Gastrocnemius medialis (tissue), 4 donors: Measurements from ENCODE around the gene UBR3. TPM values are rescaled to one million over a fixed set of nuclear protein-coding genes. Genes with fewer than 3 reads are reported as not detected.

Experiments
- ATAC-seq, 2 donors: fragments of 150-250 bp; one replicate each; pipeline ENCODE4 v1.9.1; 2016
- DNase-seq, 2 donors: peaks; one replicate each; pipeline ENCODE4 v3.0.0-alpha.2; 2019
- H3K27ac ChIP-seq, 4 donors: fragments of 200-600 bp; sonication (generic); 1 replicate in 1 of 4; 2 replicates in 3 of 4; pipeline ENCODE4 v1.5.1; 2016 to 2018; ENCODE audit warnings: mild to moderate bottlenecking in 2 of 4, moderate library complexity in 1 of 4
- H3K27me3 ChIP-seq, 3 donors: fragments of 200-600 bp; sonication (generic) in 2 of 3; 1 replicate in 1 of 3; 2 replicates in 2 of 3; pipeline versions ENCODE4 v1.5.1 to v1.6.0; 2016 to 2019; ENCODE audit warnings: mild to moderate bottlenecking in 1 of 3, moderate library complexity in 1 of 3
- H3K36me3 ChIP-seq, 2 donors: fragments of 200-600 bp; sonication (generic) in 1 of 2; one replicate each; pipeline ENCODE4 v1.5.1; 2017 to 2018
- H3K4me1 ChIP-seq, 2 donors: fragments of 200-600 bp; sonication (generic) in 1 of 2; one replicate each; pipeline ENCODE4 v1.5.1; 2016 to 2017; ENCODE audit warnings: mild to moderate bottlenecking in 2 of 2
- H3K4me3 ChIP-seq, 4 donors: fragments of 200-600 bp; sonication (generic) in 3 of 4; 1 replicate in 1 of 4; 2 replicates in 3 of 4; pipeline ENCODE4 v1.5.1; 2016 to 2019; ENCODE audit warnings: mild to moderate bottlenecking in 2 of 4
- H3K9me3 ChIP-seq, 3 donors: fragments of 200-600 bp; sonication (generic) in 2 of 3; 1 replicate in 1 of 3; 2 replicates in 2 of 3; pipeline ENCODE4 v1.5.1; 2016 to 2019
- POLR2A ChIP-seq, 2 donors: fragments of 450-650 bp; IDR thresholded peaks; one replicate each; pipeline ENCODE4 v1.6.1; 2017; ENCODE audit warnings: antibody characterized with exemption in 2 of 2, mild to moderate bottlenecking in 2 of 2, moderate library complexity in 2 of 2
- in situ Hi-C, 4 donors: fragments of 200-750 bp; cut with MboI; loops; one replicate each; pipeline versions ENCODE4 v1.15.0 to v1.8.0; 2017; ENCODE audit warnings: low sequenced_read_pairs in 4 of 4
- intact Hi-C: fragments of 100-400 bp; cut with DNase I; formaldehyde crosslinking; loops from one replicate; pipeline ENCODE4 v1.15.1; 2023; ENCODE audit warnings: low total_unique reads
- total RNA-seq, 4 donors: library from RNA; depleted of rRNA; stranded (reverse); fragments of >200 nt; gene quantifications; one replicate each; pipeline versions ENCODE4 v1.1.0 to v1.2.3, GENCODE V29; 2016
- TF ChIP-seq, protein P1 (sequence below), 5 experiments: fragments of 450-650 bp in 3 of 5; fragments of 200-600 bp in 2 of 5; sonication (generic) in 2 of 5; IDR thresholded peaks in 4 of 5; conservative IDR thresholded peaks in 1 of 5; 1 replicate in 4 of 5; 2 replicates in 1 of 5; pipeline ENCODE4 v1.5.1; 2016 to 2019; ENCODE audit warnings: antibody characterized with exemption in 5 of 5, mild to moderate bottlenecking in 3 of 5, moderate library complexity in 3 of 5

UBR3 gene
- total RNA-seq, 4 donors from 2014 or later, result 178 to 247 (median 187) TPM

GRCh38 chr2:170029551-170029950 is 202.3 kb downstream of the UBR3 start:
- DNase-seq, result no peak
- no peak for ATAC-seq
- H3K9me3 ChIP-seq, result no peaks in the 10 kb centered on the region
- no peak overlapping the region for H3K27ac ChIP-seq
- H3K4me1 ChIP-seq, result peaks cover 12 to 15% of the 10 kb centered on the region in 2 donors
- in situ Hi-C loops (no loop called here), intact Hi-C loops (no loop called here)
- no peak for TF ChIP-seq POLR2A (IDR thresholded peaks at IDR 0.05)
- TF ChIP-seq, protein P1, sequence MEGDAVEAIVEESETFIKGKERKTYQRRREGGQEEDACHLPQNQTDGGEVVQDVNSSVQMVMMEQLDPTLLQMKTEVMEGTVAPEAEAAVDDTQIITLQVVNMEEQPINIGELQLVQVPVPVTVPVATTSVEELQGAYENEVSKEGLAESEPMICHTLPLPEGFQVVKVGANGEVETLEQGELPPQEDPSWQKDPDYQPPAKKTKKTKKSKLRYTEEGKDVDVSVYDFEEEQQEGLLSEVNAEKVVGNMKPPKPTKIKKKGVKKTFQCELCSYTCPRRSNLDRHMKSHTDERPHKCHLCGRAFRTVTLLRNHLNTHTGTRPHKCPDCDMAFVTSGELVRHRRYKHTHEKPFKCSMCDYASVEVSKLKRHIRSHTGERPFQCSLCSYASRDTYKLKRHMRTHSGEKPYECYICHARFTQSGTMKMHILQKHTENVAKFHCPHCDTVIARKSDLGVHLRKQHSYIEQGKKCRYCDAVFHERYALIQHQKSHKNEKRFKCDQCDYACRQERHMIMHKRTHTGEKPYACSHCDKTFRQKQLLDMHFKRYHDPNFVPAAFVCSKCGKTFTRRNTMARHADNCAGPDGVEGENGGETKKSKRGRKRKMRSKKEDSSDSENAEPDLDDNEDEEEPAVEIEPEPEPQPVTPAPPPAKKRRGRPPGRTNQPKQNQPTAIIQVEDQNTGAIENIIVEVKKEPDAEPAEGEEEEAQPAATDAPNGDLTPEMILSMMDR (IDR thresholded peaks at IDR 0.05 in 4 of 5, conservative IDR thresholded peaks at IDR 0.05 in 1 of 5), result no peak
- H3K4me3 ChIP-seq, result no peak overlapping the region
- no peaks in the 10 kb centered on the region for H3K27me3 ChIP-seq
- H3K36me3 ChIP-seq, result peaks cover 0 to 20% of the 10 kb centered on the region in 2 donors

GRCh38 chr2:170030040-170030439 is 202.8 kb downstream of the UBR3 start:
- in situ Hi-C loops (no loop called here), intact Hi-C loops (no loop called here)
- no peaks in the 10 kb centered on the region for H3K27me3 ChIP-seq
- no peaks in the 10 kb centered on the region for H3K9me3 ChIP-seq
- peaks cover 0 to 20% of the 10 kb centered on the region in 2 donors for H3K36me3 ChIP-seq
- peaks cover 7 to 10% of the 10 kb centered on the region in 2 donors for H3K4me1 ChIP-seq
- DNase-seq (no peak), ATAC-seq (no peak)
- no peak overlapping the region for H3K27ac ChIP-seq
- TF ChIP-seq, protein P1 (IDR thresholded peaks at IDR 0.05 in 4 of 5, conservative IDR thresholded peaks at IDR 0.05 in 1 of 5), result no peak
- no peak for TF ChIP-seq POLR2A (IDR thresholded peaks at IDR 0.05)
- H3K4me3 ChIP-seq, result no peak overlapping the region

DNA sequence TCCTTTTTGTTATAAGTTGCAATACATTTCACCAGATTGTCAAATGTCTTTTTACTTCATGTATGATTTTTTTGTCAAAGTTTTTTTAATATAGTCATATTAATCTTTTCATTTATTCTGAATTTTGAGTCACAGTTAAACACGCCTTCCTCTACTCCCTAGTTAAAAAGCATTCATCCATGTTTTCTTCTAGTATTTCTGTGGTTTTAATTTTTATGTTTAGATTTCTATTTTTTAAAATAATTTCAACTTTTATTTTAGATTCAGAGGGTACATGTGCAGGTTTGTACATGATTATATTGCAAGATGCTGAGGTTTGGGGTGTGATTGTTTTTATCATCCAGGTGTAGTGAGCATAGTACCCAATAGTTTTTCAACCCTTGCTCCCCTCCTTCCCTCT is 204.0 kb downstream of the UBR3 start:
- no peak overlapping the region for H3K4me3 ChIP-seq
- in situ Hi-C loops (no loop called here), intact Hi-C loops (no loop called here)
- ATAC-seq, result no peak
- no peak for DNase-seq
- H3K36me3 ChIP-seq, result peaks cover 0 to 20% of the 10 kb centered on the region in 2 donors
- H3K4me1 ChIP-seq, result no peaks in the 10 kb centered on the region
- H3K9me3 ChIP-seq, result no peaks in the 10 kb centered on the region
- no peak overlapping the region for H3K27ac ChIP-seq
- H3K27me3 ChIP-seq, result no peaks in the 10 kb centered on the region
- TF ChIP-seq, protein P1 (IDR thresholded peaks at IDR 0.05 in 4 of 5, conservative IDR thresholded peaks at IDR 0.05 in 1 of 5), result no peak
- no peak for TF ChIP-seq POLR2A (IDR thresholded peaks at IDR 0.05)

DNA sequence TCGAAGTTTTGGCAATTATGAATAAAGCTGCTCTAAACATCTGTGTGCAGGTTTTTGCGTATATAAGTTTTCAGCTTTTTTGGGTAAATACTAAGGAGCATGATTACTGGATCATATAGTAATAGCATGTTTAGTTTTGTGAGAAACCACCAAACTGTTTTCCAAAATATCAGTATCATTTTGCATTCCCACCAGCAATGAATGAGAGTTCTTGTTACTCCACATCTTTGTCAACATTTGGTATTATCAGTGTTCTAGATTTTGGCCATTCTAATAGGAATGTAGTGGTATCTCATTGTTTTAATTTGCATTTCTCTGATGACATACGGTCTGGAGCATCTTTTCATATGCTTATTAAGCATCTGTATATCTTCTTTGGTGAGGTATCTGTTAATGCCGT is 207.3 kb downstream of the UBR3 start:
- H3K4me3 ChIP-seq, result no peak overlapping the region
- DNase-seq (no peak), ATAC-seq (no peak)
- intact Hi-C loops, result no loop called here
- TF ChIP-seq, protein P1 (IDR thresholded peaks at IDR 0.05 in 4 of 5, conservative IDR thresholded peaks at IDR 0.05 in 1 of 5), result no peak
- TF ChIP-seq POLR2A (IDR thresholded peaks at IDR 0.05), result no peak
- in situ Hi-C loops, result no loop called here
- no peaks in the 10 kb centered on the region for H3K9me3 ChIP-seq
- H3K27ac ChIP-seq, result no peak overlapping the region
- H3K36me3 ChIP-seq, result peaks cover 0 to 17% of the 10 kb centered on the region in 2 donors
- H3K27me3 ChIP-seq, result no peaks in the 10 kb centered on the region
- no peaks in the 10 kb centered on the region for H3K4me1 ChIP-seq

DNA sequence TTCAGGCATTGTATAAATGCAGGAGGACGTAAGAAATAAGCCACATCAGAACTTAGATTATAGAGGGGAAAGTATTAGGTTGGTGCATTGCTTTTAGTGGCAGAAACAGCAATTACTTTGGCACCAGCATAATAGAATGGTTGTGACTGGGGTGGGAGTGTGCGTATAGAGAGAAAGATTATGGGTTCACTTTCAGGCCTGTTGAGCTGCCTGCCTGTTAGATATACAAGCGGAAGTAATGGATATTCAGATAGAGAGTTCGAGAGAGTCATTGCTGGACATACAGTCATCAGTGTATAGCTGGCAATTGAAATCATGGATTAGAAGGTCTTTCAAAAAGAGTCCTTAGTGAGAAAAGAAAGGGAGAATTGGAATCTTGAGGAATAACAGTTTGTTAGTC is 211.5 kb downstream of the UBR3 start:
- in situ Hi-C loops, result no loop called here
- no peaks in the 10 kb centered on the region for H3K4me1 ChIP-seq
- no peak for ATAC-seq

More for the DNA sequence above, 211.5 kb downstream of the UBR3 start:
- no peak for TF ChIP-seq POLR2A (IDR thresholded peaks at IDR 0.05)
- TF ChIP-seq, protein P1 (IDR thresholded peaks at IDR 0.05 in 4 of 5, conservative IDR thresholded peaks at IDR 0.05 in 1 of 5), result no peak
- Histone ChIP-seq H3K36me3 (no peaks in the 10 kb centered on the region), H3K9me3 (no peaks in the 10 kb centered on the region), H3K27ac (no peak overlapping the region), H3K27me3 (no peaks in the 10 kb centered on the region), H3K4me3 (no peak overlapping the region)
- no peak for DNase-seq
- intact Hi-C loops, result no loop called here
